HEK293T (cell line): Measurements from ENCODE around the gene ATP9A.

Experiments
- ELF4 ChIP-seq: fragments of 450-650 bp; IDR thresholded peaks from 2 replicates; pipeline ENCODE4 v1.6.1; 2017; ENCODE audit warnings: antibody characterized with exemption
- NFRKB ChIP-seq: fragments of 450-650 bp; IDR thresholded peaks from 2 replicates; pipeline ENCODE4 v1.6.1; 2016; ENCODE audit warnings: mild to moderate bottlenecking, moderate library complexity
- SP1 ChIP-seq: fragments of 450-650 bp; IDR thresholded peaks from 2 replicates; pipeline ENCODE4 v1.6.1; 2017

DNA sequence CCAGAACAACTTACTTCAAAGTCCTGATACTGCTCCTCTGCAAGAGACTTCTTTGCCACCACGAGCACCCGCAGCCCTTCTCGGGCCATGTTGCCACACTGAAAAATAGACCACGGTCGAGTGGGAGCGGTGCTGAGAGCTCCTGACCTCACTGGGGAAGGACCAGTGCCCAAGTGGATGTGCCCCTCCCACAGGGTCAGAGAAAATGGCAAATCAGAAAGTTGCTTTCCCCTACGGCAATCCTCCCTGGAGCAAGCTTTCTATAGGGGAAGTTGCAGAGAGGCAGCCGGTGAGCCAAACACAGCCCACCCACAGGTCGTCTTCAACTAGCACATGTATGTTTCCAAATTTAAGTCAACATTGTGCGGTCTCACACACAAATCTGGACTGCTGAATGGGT is 140.6 kb downstream of the ATP9A start:
- TF ChIP-seq ELF4 (no peak), SP1 (no peak), NFRKB (no peak)
